22Rv1 (cell line): ENCODE results near the gene YTHDC2.

Source experiments
- CTCF ChIP-seq: fragments of 450-650 bp; IDR thresholded peaks from 2 replicates; pipeline ENCODE4 v1.5.1; 2017; ENCODE audit warnings: mild to moderate bottlenecking
- ZFX ChIP-seq: fragments of 450-650 bp; IDR thresholded peaks from 2 replicates; pipeline ENCODE4 v1.6.1; 2017; ENCODE audit warnings: antibody characterized with exemption, borderline replicate concordance

- TF ChIP-seq CTCF = no peak
- TF ChIP-seq ZFX = no peak
Measured at GRCh38 chr5:113527746-113528145, 14.3 kb downstream of the YTHDC2 start.
